SK-N-SH treated with all-trans-retinoic acid at 6 μM for 48 hours (cell line): Measurements from ENCODE around the gene MUC20.

ENCODE experiments used
- ARNTL ChIP-seq: fragments of 450-650 bp; formaldehyde crosslinking; IDR thresholded peaks from 2 replicates; pipeline ENCODE4 v1.5.0; 2020; ENCODE audit warnings: low read depth, mild to moderate bottlenecking, moderate library complexity, borderline replicate concordance
- CSDC2 ChIP-seq: fragments of 250-450 bp; sonication (Bioruptor Pico); IDR thresholded peaks from 2 replicates; pipeline ENCODE4 v1.5.0; 2020; ENCODE audit warnings: mild to moderate bottlenecking, moderate library complexity
- OSR1 ChIP-seq: fragments of 250-450 bp; sonication (Bioruptor Pico); IDR thresholded peaks from 2 replicates; pipeline ENCODE4 v1.8.0; 2022; ENCODE audit warnings: moderate library complexity, mild to moderate bottlenecking, inconsistent platforms
- PPARA ChIP-seq: fragments of 250-450 bp; sonication (Bioruptor Pico); IDR thresholded peaks from 2 replicates; pipeline ENCODE4 v1.5.0; 2020; ENCODE audit warnings: mild to moderate bottlenecking, borderline replicate concordance
- TCF4 ChIP-seq: fragments of 250-450 bp; sonication (Bioruptor Pico); IDR thresholded peaks from 2 replicates; pipeline ENCODE4 v1.8.0; 2021; ENCODE audit warnings: mild to moderate bottlenecking, moderate library complexity, borderline replicate concordance
- TOX ChIP-seq: fragments of 250-450 bp; sonication (Bioruptor Pico); IDR thresholded peaks from 2 replicates; pipeline ENCODE4 v1.8.0; 2021; ENCODE audit warnings: mild to moderate bottlenecking, moderate library complexity, borderline replicate concordance
- ZNF565 ChIP-seq: fragments of 450-650 bp; formaldehyde crosslinking; conservative IDR thresholded peaks from 2 replicates; pipeline ENCODE4 v1.5.0; 2020; ENCODE audit warnings: low read depth, mild to moderate bottlenecking, moderate library complexity
- TF ChIP-seq, protein P1 (sequence below): fragments of 250-450 bp; sonication (Bioruptor Pico); IDR thresholded peaks from 2 replicates; pipeline ENCODE4 v1.8.0; 2020; ENCODE audit warnings: mild to moderate bottlenecking, moderate library complexity, borderline replicate concordance
- TF ChIP-seq, protein P2 (sequence below): fragments of 250-450 bp; sonication (Bioruptor Pico); IDR thresholded peaks from 2 replicates; pipeline ENCODE4 v1.8.0; 2021; ENCODE audit warnings: low read depth, mild to moderate bottlenecking, moderate library complexity, borderline replicate concordance
- TF ChIP-seq, protein P3 (sequence below): fragments of 250-450 bp; sonication (Bioruptor Pico); IDR thresholded peaks from 2 replicates; pipeline ENCODE4 v1.5.1; 2020; ENCODE audit warnings: low read depth, mild to moderate bottlenecking, moderate library complexity

- TF ChIP-seq, protein P1, sequence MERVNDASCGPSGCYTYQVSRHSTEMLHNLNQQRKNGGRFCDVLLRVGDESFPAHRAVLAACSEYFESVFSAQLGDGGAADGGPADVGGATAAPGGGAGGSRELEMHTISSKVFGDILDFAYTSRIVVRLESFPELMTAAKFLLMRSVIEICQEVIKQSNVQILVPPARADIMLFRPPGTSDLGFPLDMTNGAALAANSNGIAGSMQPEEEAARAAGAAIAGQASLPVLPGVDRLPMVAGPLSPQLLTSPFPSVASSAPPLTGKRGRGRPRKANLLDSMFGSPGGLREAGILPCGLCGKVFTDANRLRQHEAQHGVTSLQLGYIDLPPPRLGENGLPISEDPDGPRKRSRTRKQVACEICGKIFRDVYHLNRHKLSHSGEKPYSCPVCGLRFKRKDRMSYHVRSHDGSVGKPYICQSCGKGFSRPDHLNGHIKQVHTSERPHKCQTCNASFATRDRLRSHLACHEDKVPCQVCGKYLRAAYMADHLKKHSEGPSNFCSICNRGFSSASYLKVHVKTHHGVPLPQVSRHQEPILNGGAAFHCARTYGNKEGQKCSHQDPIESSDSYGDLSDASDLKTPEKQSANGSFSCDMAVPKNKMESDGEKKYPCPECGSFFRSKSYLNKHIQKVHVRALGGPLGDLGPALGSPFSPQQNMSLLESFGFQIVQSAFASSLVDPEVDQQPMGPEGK (CRISPR knock-in tag): no peak
- TF ChIP-seq CSDC2 (CRISPR knock-in tag): no peak
- TF ChIP-seq TCF4: no peak
- no peak for TF ChIP-seq TOX (CRISPR knock-in tag)
- TF ChIP-seq, protein P2, sequence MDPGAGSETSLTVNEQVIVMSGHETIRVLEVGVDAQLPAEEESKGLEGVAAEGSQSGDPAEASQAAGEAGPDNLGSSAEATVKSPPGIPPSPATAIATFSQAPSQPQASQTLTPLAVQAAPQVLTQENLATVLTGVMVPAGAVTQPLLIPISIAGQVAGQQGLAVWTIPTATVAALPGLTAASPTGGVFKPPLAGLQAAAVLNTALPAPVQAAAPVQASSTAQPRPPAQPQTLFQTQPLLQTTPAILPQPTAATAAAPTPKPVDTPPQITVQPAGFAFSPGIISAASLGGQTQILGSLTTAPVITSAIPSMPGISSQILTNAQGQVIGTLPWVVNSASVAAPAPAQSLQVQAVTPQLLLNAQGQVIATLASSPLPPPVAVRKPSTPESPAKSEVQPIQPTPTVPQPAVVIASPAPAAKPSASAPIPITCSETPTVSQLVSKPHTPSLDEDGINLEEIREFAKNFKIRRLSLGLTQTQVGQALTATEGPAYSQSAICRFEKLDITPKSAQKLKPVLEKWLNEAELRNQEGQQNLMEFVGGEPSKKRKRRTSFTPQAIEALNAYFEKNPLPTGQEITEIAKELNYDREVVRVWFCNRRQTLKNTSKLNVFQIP: no peak
- TF ChIP-seq OSR1 (CRISPR knock-in tag): no peak
- TF ChIP-seq PPARA: no peak
- no peak for TF ChIP-seq ZNF565
- TF ChIP-seq, protein P3, sequence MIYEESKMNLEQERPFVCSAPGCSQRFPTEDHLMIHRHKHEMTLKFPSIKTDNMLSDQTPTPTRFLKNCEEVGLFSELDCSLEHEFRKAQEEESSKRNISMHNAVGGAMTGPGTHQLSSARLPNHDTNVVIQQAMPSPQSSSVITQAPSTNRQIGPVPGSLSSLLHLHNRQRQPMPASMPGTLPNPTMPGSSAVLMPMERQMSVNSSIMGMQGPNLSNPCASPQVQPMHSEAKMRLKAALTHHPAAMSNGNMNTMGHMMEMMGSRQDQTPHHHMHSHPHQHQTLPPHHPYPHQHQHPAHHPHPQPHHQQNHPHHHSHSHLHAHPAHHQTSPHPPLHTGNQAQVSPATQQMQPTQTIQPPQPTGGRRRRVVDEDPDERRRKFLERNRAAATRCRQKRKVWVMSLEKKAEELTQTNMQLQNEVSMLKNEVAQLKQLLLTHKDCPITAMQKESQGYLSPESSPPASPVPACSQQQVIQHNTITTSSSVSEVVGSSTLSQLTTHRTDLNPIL (CRISPR knock-in tag): no peak
- TF ChIP-seq ARNTL (CRISPR knock-in tag): no peak
Observed at GRCh38 chr3:195773956-195774537, 53.3 kb downstream of the MUC20 start.
